H9 (cell line): Measurements from ENCODE around the gene ATXN7. TPM values are rescaled to one million over a fixed set of nuclear protein-coding genes. Genes with fewer than 3 reads are reported as not detected.

Source experiments
- DNase-seq: peaks from one replicate; pipeline ENCODE4 v3.0.0-alpha.2; 2017
- H2AFZ ChIP-seq: one replicate; pipeline ENCODE4 v1.6.1; 2013; ENCODE audit warnings: mild to moderate bottlenecking, low read length, control low read depth, moderate library complexity
- H2AK5ac ChIP-seq: 2 replicates; pipeline ENCODE4 v1.6.1; 2013; ENCODE audit warnings: low read length, control low read depth, mixed read lengths; ENCODE audit not compliant: insufficient read length
- H2BK120ac ChIP-seq: one replicate; pipeline ENCODE4 v1.6.1; 2013; ENCODE audit warnings: low read depth, mild to moderate bottlenecking, low read length, control low read depth, inconsistent platforms; ENCODE audit not compliant: poor library complexity, severe bottlenecking
- H2BK12ac ChIP-seq: 2 replicates; pipeline ENCODE4 v1.6.1; 2013; ENCODE audit warnings: low read length, control low read depth, mixed read lengths, low read depth; ENCODE audit not compliant: insufficient read length
- H2BK15ac ChIP-seq: 2 replicates; pipeline ENCODE4 v1.6.1; 2013; ENCODE audit warnings: low read depth, low read length, control low read depth
- H2BK20ac ChIP-seq: one replicate; pipeline ENCODE4 v1.6.1; 2013; ENCODE audit warnings: low read depth, mild to moderate bottlenecking, low read length, control low read depth, inconsistent platforms; ENCODE audit not compliant: poor library complexity, severe bottlenecking
- H2BK5ac ChIP-seq: 2 replicates; pipeline ENCODE4 v1.6.1; 2013; ENCODE audit warnings: low read length, control low read depth, mixed read lengths; ENCODE audit not compliant: insufficient read length
- H3K14ac ChIP-seq: 2 replicates; pipeline ENCODE4 v1.6.1; 2013; ENCODE audit warnings: low read length, control low read depth; ENCODE audit not compliant: insufficient read depth
- H3K18ac ChIP-seq: 2 replicates; pipeline ENCODE4 v1.6.1; 2013; ENCODE audit warnings: low read depth, mild to moderate bottlenecking, mixed read lengths, low read length, control low read depth; ENCODE audit not compliant: insufficient read length
- H3K23ac ChIP-seq: 2 replicates; pipeline ENCODE4 v1.6.1; 2013; ENCODE audit warnings: low read length, control low read depth, mixed read lengths, low read depth; ENCODE audit not compliant: insufficient read length
- H3K23me2 ChIP-seq: 2 replicates; pipeline ENCODE4 v1.6.1; 2013; ENCODE audit warnings: low read depth, mild to moderate bottlenecking, mixed read lengths, low read length, control low read depth; ENCODE audit not compliant: insufficient read length, poor library complexity, severe bottlenecking
- H3K27ac ChIP-seq: 2 replicates; pipeline ENCODE4 v1.5.1; 2013; ENCODE audit warnings: low read length, control low read depth, mixed read lengths, low read depth; ENCODE audit not compliant: insufficient read length
- H3K27me3 ChIP-seq: 2 replicates; pipeline ENCODE4 v1.6.1; 2013; ENCODE audit warnings: low read length, control low read depth, inconsistent platforms; ENCODE audit not compliant: insufficient read depth
- H3K4ac ChIP-seq: 2 replicates; pipeline ENCODE4 v1.6.1; 2013; ENCODE audit warnings: low read depth, mild to moderate bottlenecking, control low read depth, inconsistent platforms, low read length, moderate library complexity
- H3K4me1 ChIP-seq: 2 replicates; pipeline ENCODE4 v1.6.1; 2013; ENCODE audit warnings: low read length, control low read depth, inconsistent platforms; ENCODE audit not compliant: insufficient read depth
- H3K4me2 ChIP-seq: 2 replicates; pipeline ENCODE4 v1.6.1; 2013; ENCODE audit warnings: low read length, control low read depth, mixed read lengths; ENCODE audit not compliant: insufficient read length, insufficient read depth
- H3K56ac ChIP-seq: 2 replicates; pipeline ENCODE4 v1.6.1; 2013; ENCODE audit warnings: low read depth, mild to moderate bottlenecking, mixed read lengths, low read length, control low read depth; ENCODE audit not compliant: insufficient read length
- H3K79me1 ChIP-seq: 2 replicates; pipeline ENCODE4 v1.6.1; 2013; ENCODE audit warnings: low read depth, mild to moderate bottlenecking, moderate library complexity, low read length, control low read depth, inconsistent platforms; ENCODE audit not compliant: insufficient read depth, poor library complexity, severe bottlenecking
- H3K79me2 ChIP-seq: 2 replicates; pipeline ENCODE4 v1.6.1; 2013; ENCODE audit warnings: low read length, control low read depth, inconsistent platforms; ENCODE audit not compliant: insufficient read depth
- H3K9ac ChIP-seq: 2 replicates; pipeline ENCODE4 v1.6.1; 2013; ENCODE audit warnings: low read length, control low read depth, mixed read lengths; ENCODE audit not compliant: insufficient read length; ENCODE audit errors: extremely low read depth
- H3K9me3 ChIP-seq: one replicate; pipeline ENCODE4 v1.6.1; 2013; ENCODE audit warnings: low read depth, low read length, inconsistent platforms; ENCODE audit not compliant: control insufficient read depth
- H3T11ph ChIP-seq: one replicate; pipeline ENCODE4 v1.6.1; 2013; ENCODE audit warnings: mild to moderate bottlenecking, low read length, control low read depth, inconsistent platforms
- H4K20me1 ChIP-seq: one replicate; pipeline ENCODE4 v1.6.1; 2013; ENCODE audit not compliant: control insufficient read depth, insufficient read length, insufficient read depth
- H4K5ac ChIP-seq: 2 replicates; pipeline ENCODE4 v1.6.1; 2013; ENCODE audit warnings: low read depth, mild to moderate bottlenecking, mixed read lengths, low read length, control low read depth; ENCODE audit not compliant: insufficient read length
- H4K8ac ChIP-seq: replicated peaks from 2 replicates; pipeline ENCODE4 v1.6.1; 2013; ENCODE audit warnings: low read length, control low read depth, mixed read lengths, low read depth; ENCODE audit not compliant: insufficient read length
- H4K91ac ChIP-seq: 2 replicates; pipeline ENCODE4 v1.6.1; 2013; ENCODE audit warnings: low read depth, mild to moderate bottlenecking, moderate library complexity, mixed read lengths, low read length, control low read depth; ENCODE audit not compliant: insufficient read length
- H3K27ac Mint-ChIP-seq, 3 experiments: 2 replicates in 2 of 3; 3 replicates in 1 of 3; pipeline ENCODE4 v1.8.0; 2020 to 2021; ENCODE audit warnings: mixed read lengths in 3 of 3, mild to moderate bottlenecking in 1 of 3, moderate library complexity in 1 of 3
- H3K27me3 Mint-ChIP-seq: 2 replicates; pipeline ENCODE4 v1.8.0; 2021; ENCODE audit warnings: low read depth, mild to moderate bottlenecking, moderate library complexity, mixed read lengths
- H3K36me3 Mint-ChIP-seq, 3 experiments: 2 replicates in 2 of 3; 3 replicates in 1 of 3; pipeline ENCODE4 v1.8.0; 2020 to 2021; ENCODE audit warnings: low read depth in 3 of 3, mixed read lengths in 3 of 3; ENCODE audit not compliant: insufficient read depth in 1 of 3
- H3K4me1 Mint-ChIP-seq, 2 experiments: 2 replicates each; pipeline ENCODE4 v1.8.0; 2020; ENCODE audit warnings: mixed read lengths in 2 of 2
- H3K4me3 Mint-ChIP-seq, 2 experiments: 2 replicates in 1 of 2; 3 replicates in 1 of 2; pipeline ENCODE4 v1.8.0; 2020 to 2021; ENCODE audit warnings: mild to moderate bottlenecking in 2 of 2, mixed read lengths in 2 of 2, moderate library complexity in 1 of 2
- H3K9me3 Mint-ChIP-seq, 2 experiments: 2 replicates in 1 of 2; 3 replicates in 1 of 2; pipeline ENCODE4 v1.8.0; 2020; ENCODE audit warnings: mild to moderate bottlenecking in 2 of 2, mixed read lengths in 2 of 2, moderate library complexity in 1 of 2
- WGBS: extraction: QIAGEN DNeasy Blood & Tissue Kit; methylation state at CpG from one replicate; pipeline ENCODE4 v1.1.7; 2013; ENCODE audit warnings: missing lambda C conversion rate, low lambda C conversion rate, mixed read lengths; ENCODE audit not compliant: insufficient read length; ENCODE audit errors: extremely low coverage; 5-methylcytosine and 5-hydroxymethylcytosine counted together
- total RNA-seq: library from RNA; stranded (reverse); gene quantifications from 2 replicates; pipeline ENCODE4 v1.2.1, GENCODE V29; 2021
- TF ChIP-seq, protein P1 (sequence below): fragments of 200-600 bp; sonication (generic); conservative IDR thresholded peaks from 3 replicates; pipeline ENCODE4 v1.8.0; 2021; ENCODE audit warnings: antibody characterized with exemption, mild to moderate bottlenecking

Gene ATXN7
- total RNA-seq, 1 experiment from 2014 or later = 21.5 TPM

DNA sequence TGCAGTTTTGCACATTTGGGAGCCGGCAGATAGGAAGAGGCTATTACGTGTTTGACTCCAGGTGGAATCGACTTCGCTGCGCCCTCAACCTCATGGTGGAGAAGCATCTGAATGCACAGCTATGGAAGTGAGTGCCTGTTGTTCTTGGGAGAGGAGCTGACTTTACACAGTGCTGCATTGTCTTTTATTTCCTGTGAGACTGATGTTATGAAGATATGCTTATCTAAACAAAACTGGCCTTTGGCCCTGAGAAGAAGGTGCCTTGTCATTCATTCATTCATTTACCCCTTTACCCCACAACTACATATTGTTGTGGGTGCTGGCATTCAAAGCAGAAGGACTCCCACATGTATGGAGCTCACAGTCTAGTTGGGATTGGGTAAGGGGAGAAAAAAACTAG, 127.1 kb downstream of the ATXN7 start:
- Histone ChIP-seq H3K9me3 (no peaks in the 10 kb centered on the region), H3K79me2 (no peaks in the 10 kb centered on the region), H3K56ac (no peak overlapping the region), H3K18ac (no peak overlapping the region), H3K79me1 (no peaks in the 10 kb centered on the region), H3K4me1 (peaks cover 2% of the 10 kb centered on the region; the same call in 1 of the 2 replicates), H2BK120ac (no peak overlapping the region), H3K14ac (no peak overlapping the region), H3K4ac (no peak overlapping the region), H3K27me3 (no peaks in the 10 kb centered on the region), H4K5ac (no peak overlapping the region), H3K23ac (no peak overlapping the region), H2AK5ac (no peak overlapping the region), H4K91ac (no peak overlapping the region), H3K9ac (no peak overlapping the region), H2AFZ (no peak overlapping the region), H4K8ac (no peak overlapping the region), H2BK20ac (no peak overlapping the region), H3K4me2 (no peak overlapping the region), H4K20me1 (no peaks in the 10 kb centered on the region), H2BK12ac (no peak overlapping the region), H3K27ac (no peak overlapping the region), H3K23me2 (no peaks in the 10 kb centered on the region), H2BK5ac (no peak overlapping the region), H3T11ph (no peak overlapping the region), H2BK15ac (no peak overlapping the region)
- TF ChIP-seq, protein P1, sequence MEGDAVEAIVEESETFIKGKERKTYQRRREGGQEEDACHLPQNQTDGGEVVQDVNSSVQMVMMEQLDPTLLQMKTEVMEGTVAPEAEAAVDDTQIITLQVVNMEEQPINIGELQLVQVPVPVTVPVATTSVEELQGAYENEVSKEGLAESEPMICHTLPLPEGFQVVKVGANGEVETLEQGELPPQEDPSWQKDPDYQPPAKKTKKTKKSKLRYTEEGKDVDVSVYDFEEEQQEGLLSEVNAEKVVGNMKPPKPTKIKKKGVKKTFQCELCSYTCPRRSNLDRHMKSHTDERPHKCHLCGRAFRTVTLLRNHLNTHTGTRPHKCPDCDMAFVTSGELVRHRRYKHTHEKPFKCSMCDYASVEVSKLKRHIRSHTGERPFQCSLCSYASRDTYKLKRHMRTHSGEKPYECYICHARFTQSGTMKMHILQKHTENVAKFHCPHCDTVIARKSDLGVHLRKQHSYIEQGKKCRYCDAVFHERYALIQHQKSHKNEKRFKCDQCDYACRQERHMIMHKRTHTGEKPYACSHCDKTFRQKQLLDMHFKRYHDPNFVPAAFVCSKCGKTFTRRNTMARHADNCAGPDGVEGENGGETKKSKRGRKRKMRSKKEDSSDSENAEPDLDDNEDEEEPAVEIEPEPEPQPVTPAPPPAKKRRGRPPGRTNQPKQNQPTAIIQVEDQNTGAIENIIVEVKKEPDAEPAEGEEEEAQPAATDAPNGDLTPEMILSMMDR = no peak
- Mint-ChIP-seq H3K4me1 (peaks cover 6 to 8% of the 10 kb centered on the region in 2 experiments; a peak in 2 of 4 replicates), H3K27me3 (no peaks in the 10 kb centered on the region), H3K9me3 (no peaks in the 10 kb centered on the region), H3K4me3 (no peak overlapping the region), H3K36me3 (peaks cover 4 to 40% (median 25%) of the 10 kb centered on the region in 3 experiments; a peak in 6 of 7 replicates), H3K27ac (no peak overlapping the region; a peak in 1 of 7 replicates)
- whole genome bisulfite sequencing = no CpG with 5 or more reads among the region's 5 CpGs
- DNase-seq = no peak
